Dendritic cell treated with granulocyte-macrophage colony-stimulating factor and Interleukin-4, amounts not matched to agents 40 ng/mL and 50 ng/mL, for 4 days (primary cell): Measurements from ENCODE around the gene UBALD2.
"Not testable (repeated sequence)": the region's sequence is repeated elsewhere in the genome, so short reads cannot be mapped to it uniquely, and the experiment has no call there.

Experiments used
- H3K27ac Mint-ChIP-seq: one replicate; pipeline ENCODE4 v1.8.0; 2022; ENCODE audit warnings: mild to moderate bottlenecking, mixed read lengths
- H3K27me3 Mint-ChIP-seq: one replicate; pipeline ENCODE4 v1.8.0; 2022; ENCODE audit warnings: mild to moderate bottlenecking, mixed read lengths
- H3K36me3 Mint-ChIP-seq: one replicate; pipeline ENCODE4 v1.8.0; 2022; ENCODE audit warnings: low read depth, mixed read lengths
- H3K4me1 Mint-ChIP-seq: one replicate; pipeline ENCODE4 v1.8.0; 2022; ENCODE audit warnings: low read depth, mixed read lengths
- H3K4me3 Mint-ChIP-seq: one replicate; pipeline ENCODE4 v1.8.0; 2022; ENCODE audit warnings: mild to moderate bottlenecking, moderate library complexity, mixed read lengths
- H3K9me3 Mint-ChIP-seq: one replicate; pipeline ENCODE4 v1.8.0; 2022; ENCODE audit warnings: mixed read lengths
- intact Hi-C: fragments of 100-400 bp; cut with micrococcal nuclease; formaldehyde crosslinking; loops from one replicate; pipeline ENCODE4 v1.15.0; 2022

The UBALD2 gene

DNA sequence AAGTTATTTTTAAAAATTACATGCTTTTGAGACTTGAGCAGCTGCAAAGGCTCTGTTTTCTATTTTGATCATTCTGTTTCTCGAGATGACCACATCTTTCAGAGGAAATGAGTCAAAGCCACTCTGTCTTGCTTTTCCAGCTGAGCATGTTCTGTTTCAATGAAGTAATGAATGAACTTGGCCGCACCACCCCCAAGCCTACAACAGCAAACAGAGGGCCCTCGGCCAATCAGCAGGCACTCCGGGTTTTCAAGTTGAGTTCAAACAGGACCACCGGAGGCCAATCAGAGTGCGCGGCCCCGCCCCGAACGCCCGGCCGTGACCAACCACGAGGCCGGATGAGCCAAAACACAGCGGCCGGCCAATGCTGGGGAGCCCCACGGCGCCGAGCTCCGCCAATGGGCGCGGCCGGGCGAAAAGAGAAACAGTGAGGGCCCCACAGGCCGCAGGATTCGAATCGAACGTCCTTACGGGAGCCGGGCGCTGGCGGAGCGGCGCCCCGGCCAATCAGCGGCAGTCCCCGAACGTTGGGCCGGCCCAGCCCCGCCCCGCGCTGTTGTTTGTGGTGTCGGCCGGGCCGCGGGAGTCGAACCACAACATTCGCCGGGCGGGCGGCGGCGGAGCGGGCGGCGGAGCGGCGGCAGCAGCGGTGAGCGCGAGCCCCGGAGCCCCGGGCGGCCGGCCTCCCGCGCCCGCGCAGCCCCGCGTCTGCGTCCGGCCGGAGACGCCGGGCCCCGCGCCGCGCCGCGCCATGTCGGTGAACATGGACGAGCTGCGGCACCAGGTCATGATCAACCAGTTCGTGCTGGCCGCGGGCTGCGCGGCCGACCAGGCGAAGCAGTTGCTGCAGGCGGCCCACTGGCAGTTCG, at the start of gene UBALD2:
Gene UBALD2 (plus strand): TSS at position 594 of the 869 bp plus-strand sequence. CDS start 158 bp downstream, at position 752.
- Mint-ChIP-seq H3K27ac (peak within 1 kb of the TSS; percentile 96), H3K4me1 (peaks cover 65% of the 10 kb centered on the region), H3K27me3 (no peaks in the 10 kb centered on the region), H3K36me3 (peaks cover 26% of the 10 kb centered on the region), H3K4me3 (peak within 1 kb of the TSS; percentile 92), H3K9me3 (no peaks in the 10 kb centered on the region)
- intact Hi-C loops: no loop called here

DNA sequence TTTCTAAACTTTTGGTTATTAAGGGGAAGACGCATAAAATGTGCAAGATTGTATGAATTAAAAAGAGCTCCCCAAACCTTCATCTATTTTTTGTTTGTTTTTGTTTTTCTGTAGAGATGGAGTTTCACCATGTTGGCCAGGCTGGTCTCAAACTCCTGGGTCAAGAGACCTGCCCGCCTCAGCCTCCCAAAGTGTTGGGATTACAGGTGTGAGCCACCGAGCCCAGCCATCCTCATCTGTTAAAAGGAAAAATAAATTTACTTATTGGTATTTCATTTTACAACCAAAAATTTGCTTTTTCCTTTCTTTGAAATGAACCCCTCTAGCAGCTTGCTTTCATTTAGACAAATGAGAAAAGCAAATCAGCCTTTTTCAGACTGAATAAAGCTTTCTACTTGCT, 48.1 kb upstream of the UBALD2 start:
- no peak overlapping the region for H3K27ac Mint-ChIP-seq
- no peaks in the 10 kb centered on the region for H3K36me3 Mint-ChIP-seq
- H3K4me3 Mint-ChIP-seq: no peak overlapping the region
- H3K9me3 Mint-ChIP-seq: no peaks in the 10 kb centered on the region
- peaks cover 13% of the 10 kb centered on the region for H3K27me3 Mint-ChIP-seq
- intact Hi-C loops: no loop called here
- H3K4me1 Mint-ChIP-seq: no peaks in the 10 kb centered on the region

DNA sequence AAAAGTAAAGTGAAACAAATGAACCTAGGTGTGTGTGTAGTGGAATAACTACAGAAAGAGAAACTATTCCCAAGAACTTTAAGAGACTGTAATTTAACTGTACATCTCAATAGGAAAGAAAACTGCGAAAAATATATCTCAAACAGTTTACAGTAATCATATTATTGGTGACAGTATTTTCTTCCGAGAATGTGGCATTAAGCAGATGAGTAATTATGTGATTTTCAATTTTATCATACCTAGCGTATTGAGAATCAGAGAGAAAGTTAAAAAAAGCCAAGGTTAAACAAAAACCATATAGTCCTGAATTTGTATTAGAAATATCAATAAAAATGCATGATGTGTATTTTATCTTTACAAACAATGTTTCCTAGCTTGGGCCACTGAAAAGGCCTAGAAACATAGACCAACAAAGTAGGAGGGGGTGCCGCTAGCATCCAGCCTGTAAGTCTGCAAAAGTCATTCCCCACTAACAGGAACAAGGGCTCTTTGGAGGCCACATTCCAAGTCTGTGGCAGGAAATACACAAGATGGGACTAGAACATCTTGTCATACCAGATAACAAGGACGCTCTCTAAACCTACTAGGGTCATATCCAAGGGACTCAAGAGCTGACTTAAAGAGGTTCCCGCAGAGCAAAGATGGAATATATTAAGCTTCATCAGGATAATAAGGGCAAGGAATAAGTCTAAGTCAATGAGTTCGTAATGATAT, 45.3 kb upstream of the UBALD2 start:
- Mint-ChIP-seq H3K36me3 (no peaks in the 10 kb centered on the region), H3K4me1 (no peaks in the 10 kb centered on the region)
- intact Hi-C loops: no loop called here

DNA sequence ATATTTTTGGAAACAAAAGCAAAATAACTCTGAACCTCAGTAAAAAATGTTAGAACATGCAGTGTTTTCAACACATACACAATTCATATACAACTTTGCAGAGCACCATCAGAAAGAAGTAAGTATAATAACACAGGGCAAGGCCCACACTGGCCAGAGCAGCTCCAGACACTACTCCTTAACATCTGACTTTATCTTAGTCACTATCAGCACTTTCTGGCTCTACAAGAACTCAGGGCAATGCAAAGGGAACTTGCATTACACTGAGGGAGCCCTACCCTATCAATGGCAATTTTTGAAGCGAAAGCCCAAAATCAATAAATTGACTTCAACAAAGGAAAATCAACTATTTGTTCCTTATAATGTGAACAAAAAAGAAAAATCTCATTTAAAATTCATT, 41.3 kb upstream of the UBALD2 start:
- H3K9me3 Mint-ChIP-seq: no peaks in the 10 kb centered on the region
- intact Hi-C loops: no loop called here
- no peaks in the 10 kb centered on the region for H3K36me3 Mint-ChIP-seq
- peaks cover 14% of the 10 kb centered on the region for H3K27me3 Mint-ChIP-seq
- H3K4me1 Mint-ChIP-seq: peaks cover 5% of the 10 kb centered on the region
- H3K4me3 Mint-ChIP-seq: no peak overlapping the region
- H3K27ac Mint-ChIP-seq: no peak overlapping the region

More for the DNA sequence above, 45.3 kb upstream of the UBALD2 start:
- H3K27ac Mint-ChIP-seq: no peak overlapping the region
- no peak overlapping the region for H3K4me3 Mint-ChIP-seq
- no peaks in the 10 kb centered on the region for H3K9me3 Mint-ChIP-seq
- H3K27me3 Mint-ChIP-seq: peaks cover 1% of the 10 kb centered on the region

DNA sequence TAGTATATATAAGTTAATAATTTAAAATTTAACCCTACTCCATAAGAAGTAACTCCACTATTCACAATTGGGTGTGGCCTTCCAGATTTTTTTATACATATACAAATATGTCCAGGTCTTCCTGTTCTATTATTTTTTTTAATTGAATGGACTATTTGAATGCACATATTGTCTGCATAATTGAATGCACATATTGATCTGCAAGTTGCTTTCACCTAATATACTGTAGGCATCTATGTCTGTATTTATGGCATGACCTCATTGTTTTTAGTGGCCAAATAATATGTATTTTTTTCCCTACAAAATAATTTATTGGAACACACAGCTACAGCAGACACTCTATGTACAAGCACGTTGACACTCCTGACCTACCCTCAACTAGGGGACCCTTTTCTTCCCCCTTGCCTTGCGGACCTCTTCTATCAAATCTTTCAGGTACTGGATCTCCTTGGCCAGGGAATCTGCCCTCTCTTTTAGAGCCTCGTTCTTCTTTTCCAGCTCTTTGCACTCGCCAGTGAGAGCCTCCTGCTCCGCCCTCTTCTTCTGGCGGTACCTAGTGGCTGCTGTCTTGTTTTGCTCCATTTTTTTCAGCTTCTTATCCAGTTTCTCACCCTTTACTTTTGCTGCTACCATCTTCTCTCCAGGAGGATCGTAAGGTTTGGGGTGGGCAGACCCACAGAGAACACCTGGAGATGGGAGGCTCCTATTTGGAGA, 39.6 kb upstream of the UBALD2 start:
- peaks cover 24% of the 10 kb centered on the region for H3K27me3 Mint-ChIP-seq
- H3K36me3 Mint-ChIP-seq, H3K9me3 Mint-ChIP-seq, H3K4me1 Mint-ChIP-seq, H3K27ac Mint-ChIP-seq, intact Hi-C loops, H3K4me3 Mint-ChIP-seq: not testable (repeated sequence)

DNA sequence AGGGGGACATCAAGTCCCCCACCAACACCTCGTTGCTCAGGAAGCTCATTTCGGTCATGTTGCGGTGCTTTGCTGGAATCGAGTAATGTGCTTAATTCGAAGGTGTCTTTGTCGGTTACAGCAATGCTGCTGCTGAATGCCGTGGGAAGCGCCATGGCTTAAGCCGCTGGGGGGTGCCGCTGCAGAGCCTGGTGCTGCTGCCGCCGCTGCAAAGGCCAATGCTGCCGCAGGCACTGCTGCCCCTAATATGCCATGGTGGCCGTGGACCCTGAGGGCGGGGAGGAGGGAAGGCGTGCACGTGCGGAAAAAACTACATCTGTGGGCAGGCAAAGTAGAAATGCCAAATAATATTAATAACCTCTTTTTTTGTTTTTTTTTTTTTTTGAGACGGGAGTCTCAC, 38.4 kb upstream of the UBALD2 start:
- H3K36me3 Mint-ChIP-seq, H3K9me3 Mint-ChIP-seq, H3K27ac Mint-ChIP-seq, intact Hi-C loops, H3K4me3 Mint-ChIP-seq, H3K4me1 Mint-ChIP-seq: not testable (repeated sequence)
- H3K27me3 Mint-ChIP-seq: peaks cover 26% of the 10 kb centered on the region

DNA sequence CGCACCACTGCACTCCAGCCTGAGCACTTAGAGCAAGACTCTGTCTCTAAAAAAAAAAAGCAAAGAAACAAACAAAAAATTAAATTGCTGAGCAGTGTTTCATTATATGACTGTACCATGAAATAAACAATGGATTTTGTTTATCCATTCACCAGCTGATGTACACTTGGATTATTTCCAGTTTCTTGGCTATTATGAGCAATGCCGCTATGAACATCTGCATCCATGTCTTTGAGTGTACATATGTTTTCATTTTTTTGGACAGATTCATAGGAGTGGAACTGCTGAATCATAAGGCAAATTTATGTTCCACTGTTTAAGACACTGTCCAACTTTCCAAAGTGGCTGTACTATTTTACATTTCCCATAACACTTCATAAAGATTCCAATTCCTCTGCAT, 32.8 kb upstream of the UBALD2 start:
- no peak overlapping the region for H3K27ac Mint-ChIP-seq
- H3K4me1 Mint-ChIP-seq: peaks cover 5% of the 10 kb centered on the region
- no peaks in the 10 kb centered on the region for H3K36me3 Mint-ChIP-seq
- intact Hi-C loops: no loop called here
- H3K4me3 Mint-ChIP-seq: no peak overlapping the region
- peaks cover 33% of the 10 kb centered on the region for H3K27me3 Mint-ChIP-seq
- no peaks in the 10 kb centered on the region for H3K9me3 Mint-ChIP-seq

DNA sequence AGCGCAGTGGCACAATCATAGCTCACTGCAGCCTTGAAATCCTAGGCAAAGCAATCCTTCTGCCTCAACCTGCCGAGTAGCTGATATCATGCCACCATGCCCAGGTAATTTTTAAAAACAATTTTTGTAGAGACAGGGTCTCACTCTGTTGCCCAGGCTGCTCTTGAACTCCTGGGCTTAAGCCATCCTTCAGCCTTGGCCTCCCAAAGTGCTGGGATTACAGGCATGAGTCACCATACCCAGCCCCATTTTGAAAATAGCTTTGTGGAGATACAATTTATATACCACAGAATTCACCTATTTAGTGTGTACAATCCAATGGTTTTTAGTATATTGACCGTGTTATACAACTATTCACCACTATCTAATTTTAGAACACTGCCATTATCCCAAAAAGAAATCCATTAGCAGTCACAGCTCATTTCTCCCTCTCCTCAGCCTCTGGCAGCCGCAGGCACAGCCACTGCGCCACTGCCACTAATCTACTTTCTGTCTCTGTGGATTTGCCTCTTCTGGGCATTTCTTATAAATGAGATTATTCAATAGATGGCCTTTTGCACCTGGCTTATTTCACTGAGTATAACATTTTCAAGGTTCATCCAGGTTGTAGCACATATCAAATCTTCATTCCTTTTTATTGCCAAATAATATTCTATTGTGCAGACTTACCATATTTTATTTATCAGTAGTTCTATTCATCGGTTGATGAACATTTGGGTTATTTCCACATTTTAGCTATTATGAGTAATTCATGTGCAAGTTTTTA, 31.4 kb upstream of the UBALD2 start:
- no peaks in the 10 kb centered on the region for H3K4me1 Mint-ChIP-seq
- H3K36me3 Mint-ChIP-seq: no peaks in the 10 kb centered on the region
- intact Hi-C loops: no loop called here
- H3K27ac Mint-ChIP-seq: no peak overlapping the region
- H3K4me3 Mint-ChIP-seq: no peak overlapping the region
- H3K27me3 Mint-ChIP-seq: peaks cover 42% of the 10 kb centered on the region
- H3K9me3 Mint-ChIP-seq: no peaks in the 10 kb centered on the region

DNA sequence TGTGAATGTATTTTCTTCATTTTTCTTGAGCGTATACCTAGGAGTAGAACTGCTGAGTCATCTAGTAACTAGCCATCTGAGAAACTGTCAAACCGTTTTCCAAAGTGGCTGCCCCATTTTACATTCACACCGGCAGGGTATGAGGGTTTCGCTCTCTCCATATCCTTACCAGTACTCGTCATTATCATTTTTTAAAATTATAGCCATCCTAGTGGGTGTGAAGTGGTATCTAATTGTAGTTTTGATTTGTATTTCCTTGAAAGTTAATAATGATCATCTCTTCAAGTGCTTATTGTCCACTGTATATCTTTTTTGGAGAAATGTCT, 30.8 kb upstream of the UBALD2 start:
- Mint-ChIP-seq H3K9me3 (no peaks in the 10 kb centered on the region), H3K36me3 (no peaks in the 10 kb centered on the region), H3K27ac (no peak overlapping the region), H3K4me3 (no peak overlapping the region), H3K4me1 (no peaks in the 10 kb centered on the region), H3K27me3 (peaks cover 43% of the 10 kb centered on the region)
- intact Hi-C loops: no loop called here

DNA sequence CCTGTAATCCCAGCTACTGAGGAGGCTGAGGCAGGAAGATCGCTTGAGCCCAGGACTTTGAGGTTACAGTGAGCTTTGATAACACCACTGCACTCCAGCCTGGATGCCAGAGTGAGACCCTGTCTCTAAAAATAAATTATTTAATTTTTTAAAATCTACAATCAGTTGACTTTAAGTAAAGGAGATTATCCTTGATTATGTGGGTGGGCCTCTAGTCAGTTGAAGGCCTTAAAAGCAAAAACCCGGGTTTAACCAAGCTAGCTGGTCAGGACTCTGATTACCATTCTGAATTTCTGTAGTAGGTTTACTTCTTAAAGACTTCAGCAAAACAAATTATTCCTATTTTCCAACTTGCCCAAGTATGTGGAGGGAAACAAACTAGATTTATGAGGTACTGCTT, 29.3 kb upstream of the UBALD2 start:
- Mint-ChIP-seq H3K9me3 (no peaks in the 10 kb centered on the region), H3K27ac (no peak overlapping the region), H3K36me3 (no peaks in the 10 kb centered on the region), H3K4me1 (peaks cover 3% of the 10 kb centered on the region), H3K27me3 (peaks cover 41% of the 10 kb centered on the region), H3K4me3 (no peak overlapping the region)
- intact Hi-C loops: no loop called here

DNA sequence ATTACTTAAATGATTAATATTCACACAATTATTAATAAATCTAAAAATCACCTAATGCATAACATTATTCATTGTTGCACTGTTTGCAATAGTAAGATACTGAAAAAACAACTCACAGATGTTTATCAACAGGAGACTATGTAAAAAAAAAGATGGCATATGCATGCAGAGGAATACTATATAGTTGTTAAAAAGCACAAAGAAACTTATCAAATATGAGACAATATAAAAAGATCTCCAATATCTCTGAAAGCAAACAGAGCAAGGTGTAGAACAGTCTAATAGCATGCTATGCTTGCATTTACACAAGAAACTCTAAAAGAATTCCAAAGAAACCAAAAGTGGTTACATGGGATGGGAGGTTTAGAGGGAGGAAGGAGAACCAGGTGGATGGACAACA, 28.5 kb upstream of the UBALD2 start:
- peaks cover 48% of the 10 kb centered on the region for H3K27me3 Mint-ChIP-seq
- no peaks in the 10 kb centered on the region for H3K36me3 Mint-ChIP-seq
- H3K27ac Mint-ChIP-seq: no peak overlapping the region
- H3K4me3 Mint-ChIP-seq: no peak overlapping the region
- H3K4me1 Mint-ChIP-seq: peaks cover 9% of the 10 kb centered on the region
- intact Hi-C loops: no loop called here
- H3K9me3 Mint-ChIP-seq: no peaks in the 10 kb centered on the region

DNA sequence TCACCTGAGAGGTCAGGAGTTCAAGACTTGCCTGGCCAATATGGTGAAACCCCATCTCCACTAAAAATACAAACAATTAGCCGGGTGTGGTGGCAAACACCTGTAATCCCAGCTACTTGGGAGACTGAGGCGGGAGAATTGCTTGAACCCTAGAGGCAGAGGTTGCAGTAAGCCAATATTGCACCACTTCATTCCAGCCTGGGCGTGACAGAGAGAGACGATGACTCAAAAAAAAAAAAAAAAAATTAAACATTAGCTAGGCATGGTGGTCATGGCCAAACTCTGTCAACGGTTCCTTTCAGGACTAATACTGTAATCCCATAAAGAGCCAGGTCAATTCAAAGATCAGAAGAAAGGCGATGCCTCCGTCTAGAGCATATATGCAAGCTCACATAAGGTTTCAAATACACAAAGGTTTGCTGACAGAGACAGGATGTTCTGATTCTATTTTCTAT, 27.3 kb upstream of the UBALD2 start:
- Mint-ChIP-seq H3K27me3 (peaks cover 57% of the 10 kb centered on the region), H3K4me1 (peaks cover 9% of the 10 kb centered on the region), H3K9me3 (no peaks in the 10 kb centered on the region), H3K4me3 (no peak overlapping the region), H3K27ac (no peak overlapping the region), H3K36me3 (no peaks in the 10 kb centered on the region)
- intact Hi-C loops: no loop called here

DNA sequence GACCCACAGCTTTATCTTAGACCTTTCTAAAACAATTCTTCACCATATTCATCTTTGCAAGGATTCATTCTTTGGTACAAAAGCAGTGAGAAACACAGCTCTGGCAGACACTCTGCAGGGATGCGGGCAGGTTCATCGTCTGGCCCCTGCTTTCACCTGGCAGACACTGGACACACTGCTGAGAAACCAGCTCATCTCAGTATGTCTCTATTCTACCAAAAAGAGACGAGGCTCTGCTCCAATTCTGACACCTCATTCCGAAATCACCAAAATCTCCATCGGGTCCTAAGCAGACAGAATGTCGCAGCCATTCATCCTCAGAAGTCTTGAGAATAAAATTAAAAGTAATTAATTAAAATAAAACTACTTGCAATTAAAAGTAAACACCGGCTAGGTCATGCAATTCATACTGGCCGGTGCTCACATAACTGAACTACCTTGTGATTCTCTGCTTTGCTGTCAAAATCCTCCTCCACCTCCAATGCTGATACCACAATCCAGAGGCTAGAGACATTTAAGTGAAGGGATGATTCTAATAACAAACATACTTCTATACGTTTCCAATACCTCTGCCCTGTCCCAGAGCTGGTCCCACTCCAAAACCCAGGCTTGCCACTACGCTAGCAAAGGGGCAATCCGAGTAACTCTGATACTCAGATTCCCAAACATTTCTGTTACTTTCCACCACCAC, 26.2 kb upstream of the UBALD2 start:
- intact Hi-C loops: no loop called here
- no peaks in the 10 kb centered on the region for H3K9me3 Mint-ChIP-seq
- H3K27ac Mint-ChIP-seq: no peak overlapping the region
- H3K36me3 Mint-ChIP-seq: no peaks in the 10 kb centered on the region
- H3K4me1 Mint-ChIP-seq: peaks cover 11% of the 10 kb centered on the region
- no peak overlapping the region for H3K4me3 Mint-ChIP-seq
- H3K27me3 Mint-ChIP-seq: peaks cover 60% of the 10 kb centered on the region
